Fibroblast of the aortic adventitia (primary cell): ENCODE data around the gene PRND. TPM values are rescaled to one million over a fixed set of nuclear protein-coding genes. Genes with fewer than 3 reads are reported as not detected.

Experiments used
- DNase-seq: peaks from one replicate; pipeline ENCODE4 v3.0.0-alpha.2; 2010; ENCODE audit warnings: low read depth
- H3K4me3 ChIP-seq: 2 replicates; pipeline ENCODE4 v1.5.1; 2011; ENCODE audit warnings: low read depth, mild to moderate bottlenecking, control low read depth, low read length, moderate library complexity
- CTCF ChIP-seq: IDR thresholded peaks from 2 replicates; pipeline ENCODE4 v1.5.1; 2011; ENCODE audit warnings: mild to moderate bottlenecking, low read length, control low read depth, inconsistent platforms; ENCODE audit not compliant: insufficient read depth
- total RNA-seq: library from RNA; depleted of rRNA; stranded (reverse); fragments of >200 nt; gene quantifications from 2 replicates; pipeline ENCODE4 v1.2.3, GENCODE V29; 2012; ENCODE audit warnings: low replicate concordance

PRND gene
- total RNA-seq, 1 donor = not detected

GRCh38 chr20:4681991-4682401, 39.7 kb upstream of the PRND start:
- no peak overlapping the region for H3K4me3 ChIP-seq
- TF ChIP-seq CTCF = no peak
- peak; percentile 69 for DNase-seq

GRCh38 chr20:4682682-4683081, 39.0 kb upstream of the PRND start:
- no peak for DNase-seq
- no peak for TF ChIP-seq CTCF
- H3K4me3 ChIP-seq = no peak overlapping the region

GRCh38 chr20:4683261-4683660, 38.4 kb upstream of the PRND start:
- DNase-seq = no peak
- no peak overlapping the region for H3K4me3 ChIP-seq
- TF ChIP-seq CTCF = no peak

GRCh38 chr20:4684837-4685413, 36.8 kb upstream of the PRND start:
- peak; percentile 43 for DNase-seq
- no peak overlapping the region for H3K4me3 ChIP-seq
- no peak for TF ChIP-seq CTCF

GRCh38 chr20:4685923-4686221, 35.8 kb upstream of the PRND start:
- DNase-seq = no peak
- H3K4me3 ChIP-seq = peak overlapping the region; percentile 74
- no peak for TF ChIP-seq CTCF

- TF ChIP-seq CTCF = no peak
- H3K4me3 ChIP-seq = peak overlapping the region; percentile 19
- no peak for DNase-seq
These were observed 33.4 kb upstream of the PRND start for GRCh38 chr20:4688305-4688704.

- no peak for TF ChIP-seq CTCF
- DNase-seq = no peak
These were observed 32.5 kb upstream of the PRND start for GRCh38 chr20:4689220-4689619.

More at GRCh38 chr20:4689220-4689619, 32.5 kb upstream of the PRND start:
- no peak overlapping the region for H3K4me3 ChIP-seq
